Cerebellar nuclear complex (tissue), 1 donor: ENCODE results near the gene ASPHD1.
A peak's percentile ranks its signal among the peaks of the same experiment; 100 is the strongest.
"Not testable (repeated sequence)": the region's sequence is repeated elsewhere in the genome, so short reads cannot be mapped to it uniquely, and the experiment has no call there.

Source experiments
- DNase-seq, 2 experiments: peaks; one replicate each; lab custom pipeline; 2025; lab: John Stamatoyannopoulos, UW

The ASPHD1 gene

GRCh38 chr16:29877266-29877961 lies 22.9 kb upstream of the ASPHD1 start:
- DNase-seq, result no peak

DNA sequence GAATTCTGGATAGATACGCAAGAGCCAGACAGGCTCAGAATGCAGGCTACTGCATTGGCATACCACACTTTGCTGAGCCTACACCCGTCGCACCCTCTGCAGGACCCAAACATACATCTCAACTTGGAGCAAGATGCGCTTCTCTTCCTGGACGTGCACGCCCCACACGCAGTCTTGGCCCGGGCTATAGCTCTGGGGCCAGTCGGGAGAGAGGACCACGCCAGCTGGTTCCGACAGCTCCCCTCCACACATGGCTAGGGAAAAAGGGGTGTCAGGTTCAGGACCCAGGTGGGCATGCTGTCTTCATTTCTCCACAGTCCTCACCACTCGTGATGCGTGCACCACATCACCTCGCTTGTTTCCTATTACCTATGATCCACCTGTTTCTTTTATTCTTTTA lies 22.1 kb upstream of the ASPHD1 start:
- DNase-seq, result no peak

DNA sequence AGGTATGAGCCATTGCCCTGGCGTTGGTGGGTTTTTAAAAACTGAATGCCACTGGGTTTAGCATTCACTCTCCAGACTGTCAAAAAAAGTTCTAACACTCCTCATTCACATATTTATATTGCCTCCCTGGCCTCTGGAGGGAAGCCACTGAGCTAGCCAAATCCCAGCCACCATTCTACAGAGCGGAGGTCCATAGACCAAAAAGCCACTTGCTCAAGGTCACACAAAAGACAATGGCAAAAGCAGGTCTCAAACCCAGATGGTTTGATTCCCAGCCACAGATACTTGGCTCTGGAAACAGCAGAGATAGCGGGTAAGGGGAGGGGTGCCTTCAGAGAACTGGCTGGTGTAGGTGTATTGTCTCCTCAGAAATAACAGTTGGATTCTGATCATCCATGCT lies 19.2 kb upstream of the ASPHD1 start:
- no peak for DNase-seq

GRCh38 chr16:29883987-29884386 lies 16.3 kb upstream of the ASPHD1 start:
- no peak for DNase-seq

- not testable (repeated sequence) for DNase-seq
Measured at GRCh38 chr16:29889372-29889771, 10.9 kb upstream of the ASPHD1 start.

GRCh38 chr16:29891525-29892457 lies 8.5 kb upstream of the ASPHD1 start:
- DNase-seq, result no peak

- DNase-seq, result no peak
Measured at GRCh38 chr16:29892458-29892813, 7.9 kb upstream of the ASPHD1 start.

DNA sequence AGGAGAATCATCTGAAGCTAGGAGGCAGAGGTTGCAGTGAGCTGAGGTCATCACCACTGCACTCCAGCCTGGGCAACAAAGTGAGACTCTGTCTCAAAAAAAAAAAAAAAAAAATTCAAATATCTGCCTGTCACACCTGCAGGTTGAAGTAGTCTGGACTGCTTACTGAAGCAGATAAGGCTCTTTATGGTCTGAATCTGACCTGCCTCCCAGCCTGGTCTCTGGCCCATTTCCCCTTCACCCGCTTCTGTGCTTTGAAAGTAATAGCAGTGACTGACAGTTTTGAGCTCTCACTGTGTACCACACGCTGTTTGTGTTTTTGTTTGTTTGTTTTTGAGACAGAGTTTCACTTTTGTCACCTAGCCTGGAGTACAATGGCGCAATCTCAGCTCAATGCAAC lies 6.7 kb upstream of the ASPHD1 start:
- DNase-seq, result no peak

DNA sequence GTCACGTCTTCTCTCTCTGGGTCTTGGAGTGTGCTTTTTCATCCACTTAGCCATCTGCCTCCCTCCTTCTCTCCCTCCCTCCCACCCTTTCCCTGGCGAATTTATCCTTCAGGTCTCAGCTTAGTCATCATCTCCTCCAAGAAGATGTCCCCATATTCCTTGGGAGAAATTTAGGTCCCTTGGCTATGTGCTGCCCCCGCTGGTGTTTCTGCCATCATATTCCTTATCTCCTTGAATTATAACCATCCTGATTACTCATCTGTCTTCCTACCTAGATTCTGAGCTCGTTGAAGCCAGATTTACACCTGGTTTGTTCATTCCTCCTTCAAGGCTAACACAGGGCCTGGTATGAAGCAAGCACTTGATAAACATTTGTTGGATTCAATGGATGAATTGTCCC lies 5.9 kb upstream of the ASPHD1 start:
- DNase-seq, result no peak

GRCh38 chr16:29896841-29897240 lies 3.4 kb upstream of the ASPHD1 start:
- no peak for DNase-seq

DNA sequence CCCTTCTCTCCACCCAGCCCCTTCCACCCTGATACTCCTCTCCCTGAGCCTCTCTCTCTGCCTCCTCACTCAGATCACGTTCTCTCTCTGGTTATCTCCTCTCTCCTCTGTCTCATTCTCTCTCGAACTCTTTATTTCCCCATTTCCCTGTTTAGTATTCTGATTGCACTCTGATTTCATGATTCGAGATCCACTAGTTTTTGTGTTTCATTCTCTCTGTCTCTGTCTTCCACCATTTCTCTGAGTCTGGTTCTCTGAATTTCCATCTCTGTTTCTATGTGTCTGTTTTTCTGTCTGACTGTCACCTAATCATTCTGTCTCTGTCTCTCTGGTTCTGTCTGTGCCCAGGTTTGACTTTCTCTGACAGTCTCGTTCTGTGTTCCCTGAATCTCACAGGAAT lies 3.0 kb upstream of the ASPHD1 start:
- no peak for DNase-seq

- DNase-seq, result no peak
Measured at GRCh38 chr16:29898135-29898803, 2.0 kb upstream of the ASPHD1 start.

DNA sequence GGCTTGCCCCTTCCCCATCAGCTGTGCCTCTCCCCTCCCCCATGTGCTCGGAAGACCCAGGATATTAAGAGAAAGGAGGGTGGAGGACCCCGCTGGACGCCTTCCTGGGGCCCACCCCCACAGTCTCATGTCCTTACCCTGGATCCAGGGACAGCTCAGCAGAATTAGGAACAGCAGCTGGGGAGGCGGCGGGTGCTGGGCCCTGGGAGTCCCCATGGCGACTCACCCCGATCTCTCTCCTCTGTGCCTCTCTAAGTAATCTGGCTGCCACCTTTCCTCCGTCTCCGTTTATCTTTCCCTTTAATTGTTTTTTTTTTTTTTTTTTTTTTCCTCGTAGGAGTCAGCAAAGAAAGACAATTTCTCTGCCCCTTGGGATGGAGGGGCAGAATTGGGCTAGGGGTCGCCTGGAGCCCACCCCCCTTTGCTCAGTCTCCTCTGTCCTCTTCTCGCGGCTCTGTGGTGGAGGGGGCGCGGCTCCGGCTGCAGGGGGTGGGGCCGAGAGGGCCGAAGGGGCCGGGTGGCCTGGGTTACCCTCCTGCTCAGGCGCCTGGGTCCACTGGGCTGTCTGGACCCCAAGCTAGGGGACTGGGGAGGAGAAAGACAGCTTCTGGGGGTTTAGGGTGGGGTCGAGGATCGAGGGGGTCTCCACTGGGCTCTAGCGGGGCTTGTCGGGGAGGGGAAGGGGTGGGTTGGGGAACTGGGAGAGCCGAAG lies 1.3 kb upstream of the ASPHD1 start:
- DNase-seq, result no peak

DNA sequence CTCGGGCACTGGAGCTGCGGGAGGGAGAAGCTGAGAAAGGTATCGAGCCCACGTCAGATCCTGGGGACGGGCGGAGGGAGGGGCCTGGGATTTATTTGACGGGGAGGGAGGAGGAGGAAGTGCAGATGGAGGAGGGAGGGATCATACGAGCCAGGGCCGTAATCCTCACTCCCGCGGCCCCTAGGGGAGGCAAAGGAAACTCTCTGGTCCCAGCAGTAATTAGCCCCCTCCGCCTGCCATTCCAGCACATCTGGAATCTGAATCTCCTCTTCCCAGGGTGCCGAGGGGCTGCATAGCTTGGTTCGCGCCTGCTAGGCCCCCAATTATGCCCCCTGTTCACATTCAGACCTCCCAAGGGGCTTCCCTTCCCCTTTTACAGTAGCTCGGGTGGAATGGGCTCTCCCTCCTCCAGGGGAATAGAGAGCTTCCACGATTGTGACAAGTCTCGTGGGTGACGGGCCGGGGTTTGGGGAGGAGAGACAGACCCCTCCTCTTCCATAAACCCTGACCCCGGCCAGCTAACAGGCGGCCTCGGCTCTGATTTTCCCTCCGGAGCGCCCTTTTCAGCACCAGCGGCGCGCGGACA lies 679 bp upstream of the ASPHD1 start, which contains the start of gene SEZ6L2:
SEZ6L2 (minus strand) TSS at position 35 of the 586 bp plus-strand sequence. CDS start 531 bp downstream, outside the sequence.
- DNase-seq, result peak in 1 of 2 experiments; percentile 94

GRCh38 chr16:29900888-29901606 lies 759 bp downstream of the ASPHD1 start:
- DNase-seq, result no peak

DNA sequence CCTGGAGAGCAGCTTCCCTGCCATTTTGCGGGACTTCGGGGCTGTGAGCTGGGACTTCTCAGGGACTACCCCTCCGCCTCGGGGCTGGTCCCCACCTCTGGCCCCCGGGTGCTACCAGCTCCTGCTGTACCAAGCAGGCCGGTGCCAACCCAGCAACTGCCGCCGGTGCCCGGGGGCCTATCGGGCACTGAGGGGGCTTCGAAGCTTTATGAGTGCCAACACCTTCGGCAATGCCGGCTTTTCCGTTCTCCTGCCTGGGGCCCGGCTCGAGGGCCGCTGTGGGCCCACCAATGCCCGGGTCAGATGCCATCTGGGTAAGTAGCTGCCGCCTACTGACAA lies 1.3 kb downstream of the ASPHD1 start:
- DNase-seq, result no peak

DNA sequence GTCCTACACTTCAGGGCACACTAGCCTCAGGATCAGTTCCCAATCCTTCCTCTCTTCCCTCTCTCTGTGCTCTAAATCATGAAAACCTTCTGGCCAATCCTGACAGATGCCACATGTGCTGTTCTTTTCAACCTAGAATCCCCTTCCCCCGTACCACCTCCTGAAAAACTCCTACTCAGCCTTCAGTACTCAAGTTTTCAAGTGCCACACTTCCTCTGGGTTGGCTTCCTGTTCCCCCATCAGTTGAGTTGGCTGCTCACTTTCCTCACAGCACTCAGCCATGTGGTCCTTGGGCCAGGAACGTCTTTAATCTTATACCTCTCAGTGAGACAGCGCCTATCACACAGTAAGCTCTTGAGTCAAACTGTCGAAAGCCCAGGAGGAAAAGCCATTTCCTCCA lies 3.3 kb downstream of the ASPHD1 start:
- DNase-seq, result no peak

- DNase-seq, result no peak
Measured at GRCh38 chr16:29904947-29905346, 4.7 kb downstream of the ASPHD1 start.

- DNase-seq, result no peak
Measured at GRCh38 chr16:29905668-29906067, 5.4 kb downstream of the ASPHD1 start.

GRCh38 chr16:29906520-29907244 lies 6.4 kb downstream of the ASPHD1 start:
- no peak for DNase-seq
